ENCODE results near the gene ANO10. TPM values are rescaled to one million over a fixed set of nuclear protein-coding genes. Genes with fewer than 3 reads are reported as not detected.
"Not testable (repeated sequence)": the region's sequence is repeated elsewhere in the genome, so short reads cannot be mapped to it uniquely, and the experiment has no call there.

ANO10 gene
- total and polyA plus RNA-seq, 7 donors = 10.3 to 18.8 (median 13.1) TPM

GRCh38 chr3:43523454-43524053 lies 98.3 kb downstream of the ANO10 start:
- Histone ChIP-seq H3K27me3 (ENCODE audit: insufficient read depth in 3 of 3, low read length in 2 of 3) (no peaks in the 10 kb centered on the region), H3K9me3 (peaks cover 13% of the 10 kb centered on the region), H3K4me3 (no peak overlapping the region), H3K27ac (no peak overlapping the region), H3K4me1 (no peaks in the 10 kb centered on the region), H3K36me3 (ENCODE audit: insufficient read depth in 1 of 2, low read depth in 1 of 2) (no peaks in the 10 kb centered on the region)
- ATAC-seq (no peak), DNase-seq (no peak)
- WGBS, 3 donors = 95 to 100% (median 98%) methylated on average over 3 of the region's 3 CpGs
- no peak for TF ChIP-seq CTCF (IDR thresholded peaks at IDR 0.05)
- intact Hi-C loops (cut with DNase I) = no loop called here

GRCh38 chr3:43522727-43523362 lies 99.0 kb downstream of the ANO10 start:
- 95 to 97% (median 96%) methylated on average over 3 of the region's 3 CpGs for WGBS, 3 donors
- TF ChIP-seq CTCF (IDR thresholded peaks at IDR 0.05) = no peak
- H3K27ac ChIP-seq = no peak overlapping the region
- H3K4me3 ChIP-seq = no peak overlapping the region
- H3K4me1 ChIP-seq = no peaks in the 10 kb centered on the region
- H3K36me3 ChIP-seq (ENCODE audit: insufficient read depth in 1 of 2, low read depth in 1 of 2) = no peaks in the 10 kb centered on the region
- peaks cover 16% of the 10 kb centered on the region for H3K9me3 ChIP-seq
- intact Hi-C loops (cut with DNase I) = no loop called here
- ATAC-seq = no peak
- no peaks in the 10 kb centered on the region for H3K27me3 ChIP-seq (ENCODE audit: insufficient read depth in 3 of 3, low read length in 2 of 3)
- no peak for DNase-seq

GRCh38 chr3:43521941-43522340 lies 99.9 kb downstream of the ANO10 start:
- no peak overlapping the region for H3K4me3 ChIP-seq
- no peaks in the 10 kb centered on the region for H3K36me3 ChIP-seq (ENCODE audit: insufficient read depth in 1 of 2, low read depth in 1 of 2)
- TF ChIP-seq CTCF (IDR thresholded peaks at IDR 0.05) = no peak
- 92 to 100% (median 98%) methylated on average over 1 of the region's 1 CpG for WGBS, 3 donors
- no peaks in the 10 kb centered on the region for H3K4me1 ChIP-seq
- intact Hi-C loops (cut with DNase I) = no loop called here
- no peak for ATAC-seq
- H3K27ac ChIP-seq = no peak overlapping the region
- no peaks in the 10 kb centered on the region for H3K27me3 ChIP-seq (ENCODE audit: insufficient read depth in 3 of 3, low read length in 2 of 3)
- H3K9me3 ChIP-seq = peaks cover 16% of the 10 kb centered on the region
- DNase-seq = no peak

- H3K4me1 ChIP-seq; DNase-seq; H3K27me3 ChIP-seq (ENCODE audit: insufficient read depth in 3 of 3, low read length in 2 of 3); ATAC-seq; H3K27ac ChIP-seq; H3K4me3 ChIP-seq; H3K36me3 ChIP-seq (ENCODE audit: insufficient read depth in 1 of 2, low read depth in 1 of 2): not testable (repeated sequence)
- intact Hi-C loops (cut with DNase I) = loop anchor here in 1 of 2 donors (10.0 kb wide), 1 partner anchor 574 kb away; no protein-coding TSS in a partner anchor
- peaks cover 16% of the 10 kb centered on the region for H3K9me3 ChIP-seq
- WGBS, 3 donors = 97 to 98% (median 98%) methylated on average over 7 of the region's 7 CpGs
These were observed 103.3 kb downstream of the ANO10 start for GRCh38 chr3:43518515-43518914.

GRCh38 chr3:43515970-43516635 lies 105.7 kb downstream of the ANO10 start:
- 91 to 93% (median 93%) methylated on average over 9 of the region's 9 CpGs for WGBS, 3 donors
- no peak overlapping the region for H3K27ac ChIP-seq
- H3K4me3 ChIP-seq = no peak overlapping the region
- DNase-seq (no peak), ATAC-seq (no peak)
- intact Hi-C loops (cut with DNase I) = loop anchor here in 1 of 2 donors (10.0 kb wide), 1 partner anchor 571 kb away; no protein-coding TSS in a partner anchor
- no peaks in the 10 kb centered on the region for H3K27me3 ChIP-seq (ENCODE audit: insufficient read depth in 3 of 3, low read length in 2 of 3)
- no peaks in the 10 kb centered on the region for H3K4me1 ChIP-seq
- H3K9me3 ChIP-seq = peaks cover 16% of the 10 kb centered on the region
- H3K36me3 ChIP-seq (ENCODE audit: insufficient read depth in 1 of 2, low read depth in 1 of 2) = no peaks in the 10 kb centered on the region
- TF ChIP-seq CTCF (IDR thresholded peaks at IDR 0.05) = no peak
